Keratinocyte (primary cell): ENCODE data around the gene RAMACL.

Source experiments
- EZH2 ChIP-seq: IDR thresholded peaks from one replicate; pipeline ENCODE4 v1.6.1; 2012; ENCODE audit warnings: inconsistent platforms, mild to moderate bottlenecking, low read length, moderate library complexity
- TF ChIP-seq, protein P1 (sequence below), 3 experiments: IDR thresholded peaks in 1 of 3; conservative IDR thresholded peaks in 1 of 3; optimal IDR thresholded peaks in 1 of 3; 2 replicates in 2 of 3; 3 replicates in 1 of 3; pipeline versions ENCODE3 to v1.5.1; 2011; ENCODE audit warnings: low read length in 3 of 3, mild to moderate bottlenecking in 3 of 3, moderate library complexity in 2 of 3, control low read depth in 1 of 3, inconsistent platforms in 1 of 3; ENCODE audit not compliant: insufficient read depth in 2 of 3; ENCODE audit errors: extremely low read depth in 1 of 3

DNA sequence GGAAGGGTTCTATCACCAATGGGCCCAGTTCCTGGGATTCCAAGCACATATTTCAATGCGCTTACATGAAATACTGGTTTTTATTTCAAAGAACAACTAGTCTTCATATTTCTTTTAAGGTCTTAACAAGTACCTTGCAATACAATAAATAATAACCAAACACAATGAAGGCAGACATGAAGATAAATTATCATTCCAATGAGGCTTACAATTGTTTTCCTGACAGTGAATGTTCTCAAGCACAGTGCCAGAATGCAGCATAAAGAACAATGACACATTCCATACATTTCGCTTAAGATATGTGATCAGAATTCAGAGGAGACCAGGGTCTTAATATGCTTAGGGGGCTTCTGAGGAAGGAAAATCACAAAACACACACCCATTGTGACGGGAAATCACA, 26.3 kb downstream of the RAMACL start:
- TF ChIP-seq, protein P1, sequence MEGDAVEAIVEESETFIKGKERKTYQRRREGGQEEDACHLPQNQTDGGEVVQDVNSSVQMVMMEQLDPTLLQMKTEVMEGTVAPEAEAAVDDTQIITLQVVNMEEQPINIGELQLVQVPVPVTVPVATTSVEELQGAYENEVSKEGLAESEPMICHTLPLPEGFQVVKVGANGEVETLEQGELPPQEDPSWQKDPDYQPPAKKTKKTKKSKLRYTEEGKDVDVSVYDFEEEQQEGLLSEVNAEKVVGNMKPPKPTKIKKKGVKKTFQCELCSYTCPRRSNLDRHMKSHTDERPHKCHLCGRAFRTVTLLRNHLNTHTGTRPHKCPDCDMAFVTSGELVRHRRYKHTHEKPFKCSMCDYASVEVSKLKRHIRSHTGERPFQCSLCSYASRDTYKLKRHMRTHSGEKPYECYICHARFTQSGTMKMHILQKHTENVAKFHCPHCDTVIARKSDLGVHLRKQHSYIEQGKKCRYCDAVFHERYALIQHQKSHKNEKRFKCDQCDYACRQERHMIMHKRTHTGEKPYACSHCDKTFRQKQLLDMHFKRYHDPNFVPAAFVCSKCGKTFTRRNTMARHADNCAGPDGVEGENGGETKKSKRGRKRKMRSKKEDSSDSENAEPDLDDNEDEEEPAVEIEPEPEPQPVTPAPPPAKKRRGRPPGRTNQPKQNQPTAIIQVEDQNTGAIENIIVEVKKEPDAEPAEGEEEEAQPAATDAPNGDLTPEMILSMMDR (optimal IDR thresholded peaks at IDR 0.05 in 1 of 3, IDR thresholded peaks at IDR 0.05 in 1 of 3, conservative IDR thresholded peaks at IDR 0.05 in 1 of 3; ENCODE audit: extremely low read depth in 1 of 3, insufficient read depth in 2 of 3, low read length in 3 of 3) = no peak
- TF ChIP-seq EZH2 = no peak
